ENCODE data around the gene RPP25.
"Not testable (repeated sequence)": the region's sequence is repeated elsewhere in the genome, so short reads cannot be mapped to it uniquely, and the experiment has no call there.

Gene RPP25

DNA sequence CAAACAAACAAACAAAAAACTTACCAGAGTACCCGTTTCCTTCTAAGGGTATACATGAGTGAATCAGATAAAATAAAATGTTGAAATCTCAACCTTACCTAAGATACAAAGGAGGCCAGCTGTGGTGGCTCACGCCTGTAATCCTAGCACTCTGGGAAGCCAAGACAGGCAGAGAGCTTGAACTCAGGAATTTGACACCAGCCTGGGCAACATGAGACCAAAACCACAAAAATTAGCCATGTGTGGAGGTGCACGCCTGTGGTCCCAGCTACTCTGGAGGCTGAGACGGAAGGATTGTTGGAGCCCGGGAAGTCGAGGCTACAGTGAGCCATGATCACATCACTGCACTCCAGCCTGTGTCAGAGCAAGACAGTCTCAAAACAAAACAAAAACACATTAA is 38.9 kb downstream of the RPP25 start:
- no peak for DNase-seq (ENCODE audit: low spot score)

DNA sequence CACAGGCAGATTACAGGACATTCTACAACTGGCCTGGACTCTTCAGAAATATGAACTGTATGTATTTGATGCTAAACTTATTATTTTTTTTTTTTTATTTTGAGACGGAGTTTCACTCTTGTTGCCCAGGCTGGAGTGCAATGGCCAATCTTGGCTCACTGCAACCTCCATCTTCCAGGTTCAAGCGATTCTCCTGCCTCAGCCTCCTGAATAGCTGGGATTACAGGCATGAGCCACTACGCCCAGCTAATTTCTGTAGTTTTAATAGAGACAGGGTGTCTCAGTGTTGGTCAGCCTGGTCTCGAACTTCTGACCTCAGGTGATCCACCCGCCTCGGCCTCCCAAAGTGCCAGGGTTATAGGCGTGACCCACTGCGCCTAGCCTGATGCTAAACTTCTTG is 42.8 kb downstream of the RPP25 start:
- not testable (repeated sequence) for DNase-seq (ENCODE audit: low spot score)

DNA sequence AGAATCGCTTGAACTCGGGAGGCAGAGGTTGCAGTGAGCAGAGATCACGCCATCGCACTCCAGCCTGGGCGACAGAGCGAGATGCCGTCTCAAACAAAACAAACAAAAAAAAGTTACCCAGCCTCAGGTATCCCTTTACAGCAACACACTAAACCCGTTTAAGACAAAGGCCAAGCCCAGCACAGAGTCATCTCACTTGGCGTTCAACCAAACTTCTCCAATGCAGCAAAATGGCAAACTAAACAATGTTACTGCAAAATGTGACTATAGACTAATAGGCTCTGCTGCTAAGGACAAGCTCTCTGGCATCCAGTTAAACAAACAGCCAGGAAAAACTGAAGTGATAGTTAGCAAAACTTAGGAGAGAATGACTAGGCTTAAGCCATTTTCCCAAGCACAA is 43.5 kb downstream of the RPP25 start:
- DNase-seq (ENCODE audit: low spot score), result no peak

DNA sequence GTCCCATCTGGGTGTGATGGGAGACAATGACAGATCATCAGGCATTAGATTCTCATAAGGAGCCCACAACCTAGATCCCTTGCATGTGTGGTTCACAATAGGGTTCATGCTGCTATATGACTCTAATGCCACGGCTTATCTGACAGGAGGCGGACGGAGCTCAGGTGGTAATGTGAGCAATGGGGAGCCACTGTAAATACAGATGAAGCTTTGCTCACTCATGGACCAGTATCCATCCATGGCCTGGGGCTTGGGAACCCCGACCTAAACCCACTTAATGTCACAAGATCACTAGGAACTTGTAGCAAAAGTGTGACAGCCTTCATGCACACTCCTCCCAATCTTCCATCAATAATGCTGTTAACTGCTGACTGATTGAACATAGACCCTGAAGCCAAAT is 47.9 kb downstream of the RPP25 start:
- DNase-seq (ENCODE audit: low spot score), result no peak

DNA sequence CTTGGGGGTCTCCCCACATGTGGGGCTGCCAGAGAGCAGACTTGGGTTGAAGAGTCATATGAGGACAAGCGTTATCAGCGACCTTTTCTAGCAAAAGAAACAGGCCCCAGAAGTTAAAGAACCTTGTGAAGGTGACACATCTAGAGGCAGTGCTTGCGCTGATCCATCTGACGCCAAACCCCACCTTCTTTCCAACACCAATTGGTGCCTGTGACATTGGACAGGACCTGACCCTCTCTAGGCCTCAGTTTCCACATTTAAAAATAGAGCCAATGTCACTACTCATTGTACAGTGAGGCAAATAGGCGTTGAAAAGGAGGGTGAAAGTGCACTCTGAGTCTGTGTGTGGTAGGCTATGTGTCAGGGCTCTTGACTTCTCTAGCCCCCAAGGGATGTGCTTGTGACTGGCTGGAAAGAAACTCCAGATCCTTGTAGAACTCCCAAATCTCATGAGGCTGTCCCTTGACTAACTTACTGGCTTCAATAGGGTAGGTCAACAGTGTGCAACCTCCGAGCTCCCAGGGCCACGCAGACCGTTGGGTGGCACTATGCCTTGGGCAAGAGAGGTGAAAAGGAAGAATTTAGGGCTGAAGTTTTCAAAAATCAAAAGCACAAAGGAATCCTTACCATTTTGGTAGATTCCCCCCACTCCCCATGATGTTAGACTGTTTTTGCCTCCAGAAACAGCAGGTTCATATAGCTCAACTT is 49.3 kb downstream of the RPP25 start:
- no peak for DNase-seq (ENCODE audit: low spot score)

DNA sequence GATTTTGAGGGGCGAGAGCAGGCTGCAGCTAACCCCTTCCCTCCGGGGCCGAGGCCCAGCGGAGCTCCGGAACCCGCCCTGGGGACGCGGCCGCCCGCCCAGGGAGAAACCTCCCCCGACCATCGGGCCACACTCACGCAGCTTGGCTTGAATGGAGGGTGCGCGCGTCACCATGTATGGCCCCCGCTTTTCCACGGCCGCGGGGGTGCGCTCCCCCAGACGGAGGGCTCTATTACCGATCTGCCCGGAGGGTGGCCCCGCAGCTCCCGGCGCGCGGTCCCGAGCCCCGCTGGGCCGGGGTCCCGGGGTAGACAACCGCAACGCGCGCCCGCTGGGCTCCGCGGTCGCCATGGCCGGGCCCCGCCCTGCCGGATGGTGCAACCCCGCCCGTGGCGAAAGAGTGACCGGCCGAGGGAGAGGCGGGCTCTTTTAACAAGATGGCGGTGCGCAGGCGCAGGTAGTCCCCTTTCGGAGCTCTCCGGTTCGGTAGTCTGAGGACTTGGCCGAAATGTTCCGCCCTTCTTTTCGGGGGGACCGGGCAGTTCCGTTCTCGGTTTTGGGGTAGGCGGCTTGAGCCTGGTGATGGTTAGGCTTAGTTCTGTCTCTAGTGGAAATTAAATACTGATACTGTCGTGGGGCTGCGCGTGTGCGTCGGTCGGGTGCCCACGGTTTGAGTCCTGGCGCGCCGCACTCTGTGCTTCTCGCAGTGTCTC is 50.0 kb downstream of the RPP25 start, which contains the start of gene FAM219B:
Gene FAM219B, minus strand, starts transcription at position 402 of the 713 bp plus-strand sequence. Its CDS starts 51 bp downstream, at position 351.
- peak; percentile 98 for DNase-seq (ENCODE audit: low spot score)

DNA sequence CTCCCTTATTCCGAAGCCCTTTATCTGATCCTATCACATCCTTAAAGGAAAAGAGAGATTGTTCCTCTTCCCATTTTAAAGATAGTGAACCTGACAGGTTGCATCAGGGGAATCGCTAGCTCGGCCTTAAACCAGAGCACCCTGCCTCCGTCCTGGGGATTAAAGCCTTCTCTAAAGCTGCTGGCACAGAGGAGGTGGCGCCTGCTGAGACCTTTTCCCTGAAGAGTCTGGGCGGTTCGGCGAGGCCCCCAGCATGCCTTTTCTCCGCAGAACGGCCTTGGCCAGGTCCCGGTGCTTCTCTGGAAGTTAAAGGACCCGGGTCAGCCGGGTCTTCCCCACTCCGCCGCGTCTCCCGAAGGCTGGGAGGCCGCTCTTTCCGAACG is 50.5 kb downstream of the RPP25 start:
- no peak for DNase-seq (ENCODE audit: low spot score)
